Sigmoid colon (tissue), 7 donors: ENCODE results near the gene IQCM. TPM values are rescaled to one million over a fixed set of nuclear protein-coding genes. Genes with fewer than 3 reads are reported as not detected.

ENCODE experiments used
- DNase-seq: peaks from one replicate; pipeline ENCODE4 v3.0.0-alpha.2; 2019
- H3K27ac ChIP-seq, 4 donors: fragments of 200-600 bp; sonication (generic); one replicate each; pipeline ENCODE4 v1.5.1; 2016 to 2019; ENCODE audit warnings: mild to moderate bottlenecking in 1 of 4
- H3K27me3 ChIP-seq, 3 donors: fragments of 200-600 bp; sonication (generic); one replicate each; pipeline ENCODE4 v1.5.1; 2019; ENCODE audit warnings: mild to moderate bottlenecking in 1 of 3
- H3K36me3 ChIP-seq, 4 donors: fragments of 200-600 bp; sonication (generic); one replicate each; pipeline ENCODE4 v1.5.1; 2016 to 2019
- H3K4me1 ChIP-seq, 4 donors: fragments of 200-600 bp; sonication (generic); one replicate each; pipeline ENCODE4 v1.5.1; 2017 to 2019
- H3K4me3 ChIP-seq, 4 donors: fragments of 200-600 bp; sonication (generic); one replicate each; pipeline ENCODE4 v1.5.1; 2017 to 2019; ENCODE audit warnings: mild to moderate bottlenecking in 2 of 4, moderate library complexity in 1 of 4
- H3K9me3 ChIP-seq, 4 donors: fragments of 200-600 bp in 3 of 4; sonication (generic) in 3 of 4; one replicate each; pipeline versions ENCODE4 v1.5.1 to v1.6.1; 2013 to 2019
- EP300 ChIP-seq, 4 donors: sonication (generic); formaldehyde crosslinking; IDR thresholded peaks; one replicate each; pipeline ENCODE4 v1.6.1; 2017; ENCODE audit warnings: antibody characterized with exemption in 4 of 4
- POLR2A ChIP-seq, 2 donors: fragments of 450-650 bp; IDR thresholded peaks; one replicate each; pipeline ENCODE4 v1.6.1; 2016; ENCODE audit warnings: antibody characterized with exemption in 2 of 2, mild to moderate bottlenecking in 2 of 2, moderate library complexity in 2 of 2
- POLR2AphosphoS5 ChIP-seq, 4 donors: sonication (generic); formaldehyde crosslinking; IDR thresholded peaks; one replicate each; pipeline ENCODE4 v1.6.1; 2017; ENCODE audit warnings: antibody characterized with exemption in 4 of 4
- WGBS, 2 donors: extraction: QIAGEN DNeasy Blood & Tissue Kit; methylation state at CpG; one replicate each; pipeline ENCODE4 v1.1.7; 2013; 5-methylcytosine and 5-hydroxymethylcytosine counted together
- intact Hi-C: fragments of 100-400 bp; cut with DNase I; formaldehyde crosslinking; loops from one replicate; pipeline ENCODE4 v1.15.1; 2023
- polyA plus RNA-seq, 3 donors: library from polyadenylated mRNA; stranded (reverse); fragments of 200-250 nt; gene quantifications; one replicate each; pipeline ENCODE4 v1.2.3, GENCODE V29; 2013
- total RNA-seq, 4 donors: library from RNA; depleted of rRNA; stranded (reverse); fragments of >200 nt; gene quantifications; one replicate each; pipeline ENCODE4 v1.1.0, GENCODE V29; 2016
- TF ChIP-seq, protein P1 (sequence below), 4 experiments: fragments of 450-650 bp in 3 of 4; fragments of 200-600 bp in 1 of 4; IDR thresholded peaks; one replicate each; pipeline ENCODE4 v1.5.1; 2016 to 2019; ENCODE audit warnings: antibody characterized with exemption in 4 of 4, mild to moderate bottlenecking in 3 of 4, moderate library complexity in 2 of 4
- donor health status: healthy with polysubstance abuse.
- donor health status: Bipolar disorder and iron deficiency.
- donor health status: healthy.

IQCM gene
- total and polyA plus RNA-seq, 7 donors: 0.41 to 1.2 TPM; not detected in 5

GRCh38 chr4:149708513-149709130 is 107.0 kb downstream of the IQCM start:
- whole genome bisulfite sequencing, 2 donors: 3 to 50% methylated on average over 1 of the region's 1 CpG
- intact Hi-C loops: no loop called here
- no peak for TF ChIP-seq POLR2AphosphoS5 (IDR thresholded peaks at IDR 0.05)
- TF ChIP-seq, protein P1, sequence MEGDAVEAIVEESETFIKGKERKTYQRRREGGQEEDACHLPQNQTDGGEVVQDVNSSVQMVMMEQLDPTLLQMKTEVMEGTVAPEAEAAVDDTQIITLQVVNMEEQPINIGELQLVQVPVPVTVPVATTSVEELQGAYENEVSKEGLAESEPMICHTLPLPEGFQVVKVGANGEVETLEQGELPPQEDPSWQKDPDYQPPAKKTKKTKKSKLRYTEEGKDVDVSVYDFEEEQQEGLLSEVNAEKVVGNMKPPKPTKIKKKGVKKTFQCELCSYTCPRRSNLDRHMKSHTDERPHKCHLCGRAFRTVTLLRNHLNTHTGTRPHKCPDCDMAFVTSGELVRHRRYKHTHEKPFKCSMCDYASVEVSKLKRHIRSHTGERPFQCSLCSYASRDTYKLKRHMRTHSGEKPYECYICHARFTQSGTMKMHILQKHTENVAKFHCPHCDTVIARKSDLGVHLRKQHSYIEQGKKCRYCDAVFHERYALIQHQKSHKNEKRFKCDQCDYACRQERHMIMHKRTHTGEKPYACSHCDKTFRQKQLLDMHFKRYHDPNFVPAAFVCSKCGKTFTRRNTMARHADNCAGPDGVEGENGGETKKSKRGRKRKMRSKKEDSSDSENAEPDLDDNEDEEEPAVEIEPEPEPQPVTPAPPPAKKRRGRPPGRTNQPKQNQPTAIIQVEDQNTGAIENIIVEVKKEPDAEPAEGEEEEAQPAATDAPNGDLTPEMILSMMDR (IDR thresholded peaks at IDR 0.05): no peak
- H3K4me1 ChIP-seq: peaks cover 0 to 8% (median 0%) of the 10 kb centered on the region in 4 donors
- H3K27ac ChIP-seq: no peak overlapping the region
- no peaks in the 10 kb centered on the region for H3K27me3 ChIP-seq
- no peak overlapping the region for H3K4me3 ChIP-seq
- DNase-seq: no peak
- H3K9me3 ChIP-seq: no peaks in the 10 kb centered on the region
- H3K36me3 ChIP-seq: no peaks in the 10 kb centered on the region

- DNase-seq: no peak
- H3K9me3 ChIP-seq: no peaks in the 10 kb centered on the region
- H3K27me3 ChIP-seq: no peaks in the 10 kb centered on the region
- TF ChIP-seq POLR2AphosphoS5 (IDR thresholded peaks at IDR 0.05) (no peak), EP300 (IDR thresholded peaks at IDR 0.05) (no peak), POLR2A (IDR thresholded peaks at IDR 0.05) (no peak)
- TF ChIP-seq, protein P1 (IDR thresholded peaks at IDR 0.05): no peak
- H3K4me1 ChIP-seq: peaks cover 0 to 8% (median 0%) of the 10 kb centered on the region in 4 donors
- no peak overlapping the region for H3K27ac ChIP-seq
- intact Hi-C loops: no loop called here
- H3K4me3 ChIP-seq: no peak overlapping the region
- H3K36me3 ChIP-seq: no peaks in the 10 kb centered on the region
- 11 to 20% methylated on average over 1 of the region's 1 CpG for WGBS, 2 donors
These were observed 107.8 kb downstream of the IQCM start for GRCh38 chr4:149707862-149708261.

DNA sequence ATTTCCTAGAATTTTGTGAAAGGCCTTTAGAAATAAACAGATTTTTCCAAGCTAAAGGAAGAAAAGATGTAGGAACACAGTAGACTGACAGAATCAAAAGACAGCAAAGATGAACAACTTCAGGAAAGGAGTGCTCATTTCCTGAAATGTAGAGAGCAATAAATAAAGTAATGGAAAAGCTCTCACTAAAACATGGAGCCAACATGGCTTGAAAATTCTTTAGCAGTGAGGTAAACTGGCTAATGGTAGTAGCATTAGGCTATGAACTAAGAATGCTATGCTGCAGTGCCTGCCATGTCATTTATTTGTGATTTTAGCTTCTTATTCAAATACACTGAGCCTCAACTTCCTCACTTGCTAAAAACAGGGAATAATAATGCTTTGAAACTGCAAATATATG is 108.7 kb downstream of the IQCM start:
- intact Hi-C loops: no loop called here
- Histone ChIP-seq H3K9me3 (no peaks in the 10 kb centered on the region), H3K27ac (no peak overlapping the region), H3K4me3 (no peak overlapping the region), H3K36me3 (no peaks in the 10 kb centered on the region), H3K27me3 (no peaks in the 10 kb centered on the region), H3K4me1 (peaks cover 0 to 8% (median 0%) of the 10 kb centered on the region in 4 donors)
- TF ChIP-seq POLR2AphosphoS5 (IDR thresholded peaks at IDR 0.05) (no peak), EP300 (IDR thresholded peaks at IDR 0.05) (no peak), POLR2A (IDR thresholded peaks at IDR 0.05) (no peak)
- TF ChIP-seq, protein P1 (IDR thresholded peaks at IDR 0.05): no peak
- no peak for DNase-seq

- H3K4me1 ChIP-seq: no peaks in the 10 kb centered on the region
- 92 to 96% methylated on average over 2 of the region's 2 CpGs for WGBS, 2 donors
- H3K36me3 ChIP-seq: no peaks in the 10 kb centered on the region
- no peak overlapping the region for H3K4me3 ChIP-seq
- no peak overlapping the region for H3K27ac ChIP-seq
- no peak for TF ChIP-seq POLR2AphosphoS5 (IDR thresholded peaks at IDR 0.05)
- no peak for TF ChIP-seq EP300 (IDR thresholded peaks at IDR 0.05)
- TF ChIP-seq, protein P1 (IDR thresholded peaks at IDR 0.05): no peak
- no peak for TF ChIP-seq POLR2A (IDR thresholded peaks at IDR 0.05)
- no peaks in the 10 kb centered on the region for H3K27me3 ChIP-seq
- DNase-seq: no peak
- intact Hi-C loops: no loop called here
- no peaks in the 10 kb centered on the region for H3K9me3 ChIP-seq
These were observed 113.0 kb downstream of the IQCM start for GRCh38 chr4:149702414-149703293.
